Anterior cingulate cortex (tissue), 58 donors: ENCODE measurements around the gene SOS1.

Experiments used
- DNase-seq, 58 donors: peaks; one replicate each; lab custom pipeline; 2025; lab: John Stamatoyannopoulos, UW

SOS1 gene

DNA sequence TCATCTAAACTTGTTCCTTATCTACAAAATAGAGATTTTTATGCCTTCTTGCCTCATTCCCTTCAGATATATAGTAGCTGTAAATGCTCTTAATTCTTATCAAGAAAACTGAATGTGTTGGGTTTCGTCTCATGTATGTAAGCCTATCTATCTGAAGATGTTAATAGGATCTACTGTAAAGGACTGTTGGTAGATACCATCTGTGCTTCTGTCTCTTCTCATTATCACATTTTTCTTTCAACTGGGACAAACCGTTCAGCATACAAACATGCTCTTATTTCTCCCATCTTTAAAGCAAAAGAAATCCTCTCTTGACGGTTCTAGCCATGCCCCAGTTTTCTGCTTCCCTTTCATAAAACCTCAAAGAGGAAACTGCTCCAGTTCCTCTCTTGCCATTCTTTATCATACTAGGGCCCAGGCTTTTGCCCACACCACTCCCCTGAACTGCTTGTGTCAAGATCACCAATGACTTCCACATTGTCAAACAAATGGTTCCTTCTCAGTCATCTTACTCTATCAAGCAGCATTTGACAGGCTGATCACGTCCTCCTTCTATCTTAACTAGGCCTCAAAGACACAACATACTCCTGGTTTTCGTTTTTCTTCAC lies 142.5 kb downstream of the SOS1 start:
- peak in 2 of 58 donors; percentile 10 to 13 for DNase-seq

DNA sequence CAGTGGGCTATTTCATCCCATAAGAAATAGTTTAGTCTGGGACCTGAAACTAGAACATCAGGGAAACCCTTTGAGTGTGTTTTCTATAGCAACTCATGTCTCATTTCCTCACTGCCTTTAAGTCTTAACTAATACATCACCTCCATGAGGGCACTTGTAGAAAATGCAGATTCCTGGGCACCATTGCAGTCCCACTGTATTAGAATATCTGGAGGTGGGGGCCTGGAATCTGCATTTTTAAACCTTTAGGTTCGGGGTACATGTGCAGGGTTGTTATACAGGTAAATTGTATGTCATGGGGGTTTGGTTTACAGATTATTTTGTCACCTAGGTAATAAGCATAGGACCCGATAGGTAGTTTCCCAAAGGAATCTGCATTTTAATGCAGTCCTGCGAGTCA lies 143.8 kb downstream of the SOS1 start:
- no peak for DNase-seq

DNA sequence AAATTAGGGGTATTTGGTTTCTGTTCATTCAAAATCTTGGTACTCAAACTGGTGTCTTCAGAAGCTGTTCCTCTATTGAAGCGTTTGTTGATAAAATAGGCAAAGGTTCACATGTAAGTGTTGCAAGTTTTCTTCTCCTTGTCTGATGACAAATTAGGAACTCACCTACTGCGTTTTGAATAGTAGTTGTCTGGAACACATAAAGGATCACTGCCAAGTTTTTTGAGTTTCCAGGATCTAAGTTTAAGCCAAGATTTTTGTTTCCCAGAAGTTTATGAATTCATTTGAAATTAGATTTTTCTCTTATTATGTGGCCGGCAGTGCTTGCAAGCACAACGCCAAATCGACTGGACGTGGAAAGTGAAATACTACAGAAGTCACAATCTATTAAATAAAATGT lies 145.8 kb downstream of the SOS1 start:
- no peak for DNase-seq

DNA sequence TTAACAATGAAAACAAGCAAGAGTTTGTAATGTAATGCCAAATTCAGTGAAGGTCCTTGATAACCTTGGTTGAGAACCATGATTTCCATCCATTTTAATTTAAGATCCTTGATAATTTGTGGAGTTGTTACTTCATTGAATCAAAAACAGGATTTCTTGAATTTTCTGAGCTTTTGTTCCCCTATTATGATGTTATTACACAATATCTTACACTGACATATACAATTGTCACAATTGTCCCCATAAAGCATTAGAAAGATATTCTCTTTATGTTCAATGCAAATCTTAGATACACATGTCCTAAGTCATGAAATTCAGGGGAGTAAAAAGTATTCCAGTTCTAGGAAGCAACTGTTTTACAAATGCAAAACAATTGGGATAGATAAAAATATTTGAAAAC lies 147.6 kb downstream of the SOS1 start:
- DNase-seq, result no peak

DNA sequence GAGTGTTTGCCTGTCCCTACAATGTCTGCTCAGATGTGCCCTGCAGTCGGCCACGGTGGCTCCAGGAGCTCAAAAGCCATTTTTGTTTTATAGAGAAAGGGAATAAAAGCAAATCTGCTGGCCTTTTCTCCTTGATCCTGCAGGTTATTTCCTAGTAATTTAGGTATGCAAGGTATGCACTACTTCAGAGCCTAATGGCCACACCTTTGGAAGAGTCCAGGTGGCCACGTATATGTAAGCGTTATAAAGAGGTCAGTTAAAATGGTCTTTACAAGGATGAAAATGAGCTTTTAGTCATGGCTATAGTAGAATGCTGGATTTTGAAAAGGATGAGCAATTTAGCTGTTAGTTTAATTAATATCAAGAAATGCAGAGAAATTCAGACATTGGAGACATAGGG lies 149.5 kb downstream of the SOS1 start:
- DNase-seq, result no peak

DNA sequence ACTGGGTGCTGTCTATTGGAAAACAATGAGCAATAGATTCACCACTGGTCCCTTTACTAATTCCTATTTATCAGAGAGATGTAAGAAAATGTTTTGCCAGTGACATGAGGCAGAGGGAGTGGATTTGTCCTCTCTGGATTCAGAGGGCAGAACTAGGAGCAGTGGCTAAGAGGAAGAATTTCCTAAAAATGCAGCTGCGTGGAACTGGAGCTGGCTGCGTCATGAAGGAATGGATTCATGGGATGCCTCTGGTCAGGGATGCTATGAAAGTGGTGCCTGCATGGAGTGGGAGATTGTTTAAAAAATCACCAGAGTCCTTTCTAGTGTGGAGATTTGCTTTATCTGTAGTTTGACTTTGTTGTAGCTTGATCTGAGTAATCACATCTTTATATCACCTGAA lies 152.8 kb downstream of the SOS1 start:
- DNase-seq, result no peak

DNA sequence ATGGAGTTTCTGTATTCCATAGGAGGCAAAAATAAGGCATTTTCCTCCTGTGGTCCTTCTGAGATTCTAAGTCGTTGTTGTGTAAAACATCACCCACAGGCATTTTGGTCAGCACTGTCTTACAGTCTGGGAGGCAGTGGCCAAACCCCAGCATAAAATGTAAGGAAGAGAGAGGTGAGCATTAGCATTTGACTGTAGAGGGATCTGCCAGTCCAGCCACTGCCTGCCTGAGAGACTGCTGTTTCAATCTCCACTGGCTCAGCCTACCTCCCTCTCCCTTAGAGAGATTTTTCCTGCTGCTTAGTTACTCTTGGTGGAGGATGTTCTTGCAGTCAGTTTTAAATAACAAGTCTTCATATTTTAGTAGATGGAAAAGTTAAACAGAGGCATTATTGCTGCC lies 154.2 kb downstream of the SOS1 start:
- DNase-seq, result no peak

DNA sequence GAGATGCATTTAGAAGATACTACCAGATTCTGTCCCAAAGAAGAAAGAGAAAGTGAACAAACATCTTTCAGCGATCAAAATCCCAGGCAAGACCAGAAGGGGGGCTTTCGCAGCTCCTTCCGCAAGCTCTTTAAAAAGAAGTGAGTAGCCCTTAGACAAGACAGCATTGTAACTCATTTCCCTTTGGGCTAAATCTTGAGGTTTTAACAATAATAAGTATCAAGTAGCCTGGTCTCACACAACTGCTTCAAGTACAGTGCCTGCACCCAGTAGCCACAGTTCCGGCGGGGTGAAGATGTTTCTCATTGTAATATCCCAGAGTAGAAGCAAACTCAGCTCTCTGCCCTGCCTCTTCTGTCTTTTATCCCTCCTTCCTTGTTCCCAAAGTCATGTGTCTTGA lies 154.8 kb downstream of the SOS1 start:
- DNase-seq, result no peak

DNA sequence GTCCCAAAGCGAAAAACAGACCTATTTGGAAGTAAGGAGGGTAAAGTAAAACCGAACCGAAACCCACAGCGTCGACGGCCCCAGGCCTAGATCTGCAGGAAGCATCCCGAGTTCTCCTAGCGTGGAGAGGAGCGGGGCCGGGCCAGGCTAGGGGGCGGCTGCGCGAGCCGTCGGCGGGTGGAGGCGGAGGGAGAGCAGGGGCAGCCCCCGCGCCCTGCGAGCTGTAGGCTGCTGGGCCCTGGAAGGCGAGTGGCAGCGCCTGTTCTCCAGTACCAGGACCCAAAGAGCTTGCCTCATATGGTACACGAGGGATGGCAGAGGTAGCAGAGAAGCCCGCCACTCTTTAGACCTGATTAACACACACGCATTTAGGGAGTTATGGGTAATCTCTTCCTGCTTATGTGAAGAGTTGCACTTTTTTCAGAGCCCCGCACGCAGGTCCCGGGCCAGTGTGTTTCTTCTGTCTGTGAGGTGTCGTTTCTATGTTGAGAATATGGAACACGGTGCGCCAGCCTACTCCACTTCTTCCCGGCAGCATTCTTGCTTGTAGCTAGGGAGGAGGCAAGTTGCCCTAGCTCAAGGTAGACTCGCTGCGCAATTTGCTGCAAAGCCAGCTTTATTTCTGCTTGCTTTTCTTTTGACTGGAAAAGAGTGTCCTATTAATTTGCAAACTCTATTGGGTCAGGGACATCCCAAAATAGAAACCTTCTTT lies 160.1 kb downstream of the SOS1 start:
- DNase-seq, result peak in 4 of 58 donors; percentile 24 to 51 (median 35)

DNA sequence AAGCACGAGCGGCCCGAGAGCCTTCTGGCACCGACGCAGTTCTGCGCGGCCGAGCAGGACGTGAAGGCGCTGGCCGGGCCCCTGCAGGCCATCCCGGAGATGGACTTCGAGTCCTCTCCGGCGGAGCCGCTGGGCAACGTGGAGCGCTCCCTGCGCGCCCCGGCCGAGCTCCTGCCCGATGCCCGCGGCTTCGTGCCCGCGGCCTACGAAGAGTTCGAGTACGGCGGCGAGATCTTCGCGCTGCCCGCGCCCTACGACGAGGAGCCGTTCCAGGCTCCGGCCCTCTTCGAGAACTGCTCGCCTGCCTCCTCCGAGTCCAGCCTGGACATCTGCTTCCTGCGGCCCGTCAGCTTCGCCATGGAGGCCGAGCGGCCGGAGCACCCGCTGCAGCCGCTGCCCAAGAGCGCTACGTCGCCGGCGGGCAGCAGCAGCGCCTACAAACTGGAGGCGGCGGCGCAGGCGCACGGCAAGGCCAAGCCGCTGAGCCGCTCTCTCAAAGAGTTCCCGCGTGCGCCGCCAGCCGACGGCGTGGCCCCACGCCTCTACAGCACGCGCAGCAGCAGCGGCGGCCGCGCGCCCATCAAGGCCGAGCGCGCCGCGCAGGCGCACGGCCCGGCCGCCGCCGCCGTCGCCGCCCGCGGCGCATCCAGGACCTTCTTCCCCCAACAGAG lies 160.8 kb downstream of the SOS1 start:
- DNase-seq, result peak in 39 of 58 donors; percentile 5 to 64 (median 27)

DNA sequence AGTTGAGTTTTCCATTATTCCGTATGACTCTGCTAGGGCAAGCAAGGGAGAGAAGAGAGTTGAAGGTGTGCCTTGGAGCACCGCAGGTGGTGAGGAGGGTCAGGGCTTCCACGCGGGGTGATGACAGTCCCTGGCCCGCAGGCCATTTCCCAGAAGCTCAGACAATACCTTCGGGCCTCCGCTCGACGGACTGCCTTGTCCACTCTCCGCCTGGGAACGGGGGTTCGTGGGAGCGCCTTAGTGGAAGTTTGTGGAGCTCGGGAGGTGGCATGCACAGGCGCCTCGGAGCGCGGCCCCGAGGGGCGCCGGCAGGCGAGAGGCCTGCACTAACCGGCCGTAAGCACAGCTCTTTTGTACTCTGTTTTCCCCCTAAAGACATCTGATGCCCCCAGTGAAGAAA lies 161.4 kb downstream of the SOS1 start:
- peak in 1 of 58 donors; percentile 8 for DNase-seq

DNA sequence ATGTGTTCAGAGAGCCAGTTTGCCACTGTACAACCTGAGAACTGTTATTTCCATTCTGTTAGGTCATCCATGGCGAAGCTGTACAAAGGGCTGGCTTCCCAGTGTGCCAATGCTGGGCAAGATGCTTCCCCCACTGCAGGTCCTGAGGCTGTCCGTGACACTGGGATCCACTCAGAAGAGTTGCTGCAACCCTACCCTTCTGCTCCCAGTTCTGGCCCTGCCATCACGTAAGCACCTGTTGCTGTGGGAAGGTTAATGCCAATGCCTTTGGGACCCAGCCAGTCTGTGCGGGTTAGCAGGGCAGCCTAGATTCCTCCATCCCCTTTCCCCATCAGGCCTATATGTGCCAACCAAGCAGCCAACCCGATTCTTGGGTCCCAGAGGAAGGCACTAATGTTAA lies 162.9 kb downstream of the SOS1 start:
- no peak for DNase-seq

DNA sequence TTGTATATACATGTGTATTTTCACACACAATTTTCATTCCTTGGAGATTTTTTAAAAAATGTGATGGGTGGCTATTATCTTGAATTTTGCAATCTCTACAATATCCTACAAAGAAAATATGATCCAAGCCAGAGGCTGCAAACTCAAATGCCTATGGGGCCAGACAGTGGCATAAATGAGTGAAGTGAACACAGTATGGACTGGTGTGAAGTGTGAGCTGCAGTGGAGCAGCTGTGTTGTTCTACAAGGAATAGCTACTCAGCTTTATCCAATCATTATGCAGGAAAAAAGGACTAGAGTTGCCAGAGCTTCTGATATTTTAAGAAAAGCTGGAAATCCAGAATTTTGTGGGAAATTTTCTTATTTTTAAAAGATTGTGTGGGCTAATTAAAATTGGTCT lies 169.1 kb downstream of the SOS1 start:
- DNase-seq, result no peak

DNA sequence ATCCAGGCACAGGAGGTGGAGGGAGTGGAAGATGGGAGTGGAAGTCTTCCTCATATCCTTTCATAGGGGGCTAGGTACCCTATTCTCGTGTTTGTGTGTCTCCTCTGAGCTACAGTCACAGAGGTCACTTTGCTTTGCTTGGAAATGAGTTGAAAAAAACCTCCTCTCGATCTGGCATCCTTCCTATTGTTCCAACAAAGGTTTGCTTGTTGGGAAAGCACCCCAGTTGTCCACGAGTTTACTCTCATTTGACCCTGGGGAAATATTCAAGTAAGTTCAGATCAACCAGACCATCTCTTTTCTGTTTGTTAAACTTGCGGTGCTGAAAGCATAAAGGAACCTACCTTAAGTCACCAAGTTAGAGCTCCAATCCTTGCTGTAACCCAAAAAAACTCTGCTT lies 171.9 kb downstream of the SOS1 start:
- DNase-seq, result no peak

DNA sequence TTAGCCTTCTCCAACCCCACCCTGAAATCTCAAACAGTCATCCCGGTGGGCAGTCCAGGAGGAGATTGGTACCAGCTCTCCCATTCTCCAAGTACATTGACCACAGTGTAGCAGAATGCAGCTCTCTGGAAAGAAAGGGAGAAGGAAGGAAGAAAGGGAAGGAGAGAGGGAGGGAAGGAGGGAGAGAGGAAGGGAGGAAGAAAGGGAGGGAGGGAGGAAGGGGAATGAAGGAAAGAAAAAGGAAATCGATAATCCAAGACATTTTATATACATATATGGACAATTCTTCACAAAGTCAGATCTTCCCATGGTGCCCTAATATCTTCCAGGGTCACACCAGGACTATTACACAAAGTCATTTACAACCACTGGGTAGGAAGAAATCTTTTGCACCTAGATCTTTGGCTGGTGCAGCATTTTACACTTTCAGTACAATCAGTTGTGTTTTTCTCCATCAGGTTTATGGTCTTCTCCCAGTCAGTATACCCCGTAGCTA lies 172.4 kb downstream of the SOS1 start:
- no peak for DNase-seq

DNA sequence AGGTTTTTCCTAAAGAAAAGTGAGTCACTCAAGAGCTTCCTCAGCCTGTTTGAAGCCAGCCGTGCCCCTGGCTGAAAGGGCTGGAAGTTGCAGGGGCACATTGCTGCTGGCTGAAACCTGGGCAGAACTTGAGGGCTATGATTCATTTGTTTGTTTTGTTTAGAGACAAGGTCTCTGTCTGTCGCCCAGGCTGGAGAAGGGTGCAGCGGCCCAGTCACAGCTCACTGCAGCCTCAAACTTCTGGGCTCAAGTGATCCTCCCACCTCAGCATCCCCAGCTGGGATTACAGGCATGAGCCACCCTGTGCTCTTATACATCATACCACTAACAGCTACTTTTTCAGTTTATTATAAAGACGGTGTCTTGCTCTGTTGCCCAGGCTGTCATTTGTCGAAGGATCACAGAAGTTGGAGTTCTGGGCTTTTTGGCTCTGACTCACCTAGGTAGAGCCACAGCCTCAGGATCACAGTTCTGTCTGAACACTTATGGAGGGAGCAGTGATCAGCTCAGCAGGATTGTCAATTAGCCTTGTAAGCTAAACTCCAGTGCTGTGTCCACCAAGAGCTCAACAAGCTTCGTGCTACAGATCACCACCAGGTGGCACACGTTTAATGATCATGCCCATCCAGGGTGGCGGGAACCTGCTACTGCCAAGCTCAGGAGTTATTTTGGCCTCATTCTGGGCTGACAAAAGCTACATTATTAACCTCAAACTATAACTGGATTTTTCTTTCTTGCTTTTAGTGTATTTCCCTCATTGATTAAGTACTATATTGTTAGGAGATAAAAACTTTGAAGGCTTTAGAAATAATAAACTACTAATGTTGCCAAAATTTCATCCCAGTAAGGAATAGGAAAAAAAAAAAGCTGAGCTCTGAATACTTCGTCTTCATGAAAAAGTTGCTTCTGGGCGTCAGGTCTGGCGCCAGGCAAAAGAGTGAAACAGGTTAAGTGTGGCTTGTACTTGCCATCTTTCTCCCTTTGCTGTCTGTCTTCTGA lies 173.3 kb downstream of the SOS1 start:
- peak in 50 of 58 donors; percentile 4 to 82 (median 37) for DNase-seq

DNA sequence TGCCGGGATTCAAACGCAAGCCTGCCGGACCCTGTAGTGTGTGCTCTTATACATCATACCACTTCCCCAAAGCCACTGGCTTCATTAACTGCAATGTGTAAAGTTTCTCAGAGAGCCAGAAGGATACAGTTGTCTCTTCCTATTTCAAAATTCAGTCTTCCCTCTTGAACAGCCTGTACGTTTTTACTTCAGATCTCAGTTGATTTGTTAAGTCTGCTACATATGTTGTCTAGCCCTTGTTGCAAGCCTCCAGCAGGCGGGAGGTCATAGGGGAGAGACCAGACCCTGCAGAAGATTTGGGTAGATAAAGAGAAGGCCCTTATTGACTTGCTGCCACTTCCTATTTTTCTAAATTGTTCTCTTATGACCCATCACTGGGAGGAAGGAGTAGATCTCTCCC lies 174.9 kb downstream of the SOS1 start:
- DNase-seq, result no peak

DNA sequence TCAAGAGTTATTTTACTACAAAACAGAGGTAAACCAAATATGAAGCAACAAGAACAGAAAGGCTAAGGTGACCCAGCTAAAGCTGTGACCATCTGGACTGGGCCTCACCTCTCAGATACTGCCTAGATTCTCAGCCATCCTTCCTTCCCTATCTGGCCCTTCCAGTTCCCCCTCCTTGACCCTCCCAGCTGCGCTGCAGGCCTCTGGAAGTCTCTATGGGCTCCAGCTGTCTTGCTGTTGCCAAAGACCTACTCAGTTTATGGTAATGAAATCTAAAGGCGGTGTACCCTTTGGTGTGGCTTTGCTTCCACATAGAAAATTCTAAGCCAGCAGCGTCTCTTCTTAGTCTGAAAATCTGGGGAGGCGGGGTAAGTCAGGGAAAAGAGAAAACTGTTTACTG lies 175.5 kb downstream of the SOS1 start:
- no peak for DNase-seq

DNA sequence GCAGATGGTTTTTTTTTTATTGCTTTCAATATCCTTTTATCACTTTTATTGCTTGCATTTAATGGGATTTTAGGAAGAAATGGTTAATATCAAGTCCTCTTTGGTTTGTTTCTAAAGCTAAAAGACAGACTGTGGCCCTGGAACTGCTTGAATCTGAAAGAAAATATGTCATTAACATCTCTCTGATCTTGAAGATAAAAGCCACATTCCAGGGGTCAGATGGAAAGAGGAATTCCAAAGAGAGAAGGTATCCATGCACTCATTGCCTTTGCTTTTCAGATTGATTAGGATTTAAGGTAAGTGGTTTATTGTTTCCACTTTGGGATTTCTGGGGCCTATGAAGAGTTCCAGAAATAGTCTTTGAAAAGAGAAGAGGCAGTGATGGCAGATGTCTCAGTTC lies 177.1 kb downstream of the SOS1 start:
- DNase-seq, result no peak

DNA sequence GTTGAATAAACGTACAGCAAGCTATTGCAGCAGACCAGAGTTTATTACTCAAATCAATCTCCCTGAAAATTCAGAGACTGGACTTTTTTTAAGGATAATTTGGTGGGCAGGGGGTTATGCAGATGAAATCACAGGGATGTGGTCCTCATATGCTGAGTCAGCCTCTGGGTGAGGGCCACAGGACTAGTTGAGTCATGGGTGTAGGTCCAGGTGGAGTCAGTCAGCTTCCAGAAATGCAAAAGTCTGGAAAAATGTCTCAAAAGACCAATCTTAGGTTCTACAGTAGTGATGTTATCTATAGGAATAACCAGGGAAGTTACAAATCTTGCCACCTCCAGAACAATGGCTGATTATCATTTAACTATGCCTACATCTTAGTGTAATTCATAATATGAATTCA lies 180.1 kb downstream of the SOS1 start:
- DNase-seq, result no peak

DNA sequence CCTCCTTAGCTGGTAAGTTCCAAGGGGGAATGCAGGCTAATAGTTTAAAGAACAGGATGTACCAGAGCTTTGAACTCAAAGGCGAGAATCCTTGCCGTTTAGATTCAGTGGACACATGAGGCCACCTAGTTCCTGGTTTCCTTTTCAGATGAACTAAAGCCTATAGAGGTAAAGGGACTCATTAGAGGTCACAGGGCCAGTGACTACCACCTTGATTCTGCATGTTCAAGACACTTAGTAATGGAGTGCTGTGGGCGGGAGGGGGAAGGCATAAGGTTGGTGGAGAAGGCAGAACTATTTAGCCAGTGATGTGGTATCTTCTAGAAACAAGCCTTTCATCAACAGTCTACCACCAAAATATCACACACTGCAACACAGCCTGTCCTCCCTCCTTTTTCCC lies 183.3 kb downstream of the SOS1 start:
- no peak for DNase-seq
